GM10266 (cell line): ENCODE data around the gene CAPN9.

Experiments used
- DNase-seq: peaks from one replicate; pipeline ENCODE4 v3.0.0; 2012; ENCODE audit errors: extremely low spot score
- CTCF ChIP-seq: IDR thresholded peaks from 2 replicates; pipeline ENCODE4 v1.5.1; 2012; ENCODE audit warnings: mild to moderate bottlenecking, low read depth; ENCODE audit not compliant: control insufficient read depth, insufficient read depth; ENCODE audit errors: missing control alignments

The CAPN9 gene

GRCh38 chr1:230828421-230828820 is 81.2 kb downstream of the CAPN9 start:
- TF ChIP-seq CTCF: no peak
- no peak for DNase-seq

GRCh38 chr1:230831771-230832170 is 84.6 kb downstream of the CAPN9 start:
- DNase-seq: no peak
- TF ChIP-seq CTCF: no peak

GRCh38 chr1:230832476-230832875 is 85.3 kb downstream of the CAPN9 start:
- DNase-seq: no peak
- no peak for TF ChIP-seq CTCF

GRCh38 chr1:230833511-230833910 is 86.3 kb downstream of the CAPN9 start:
- DNase-seq: no peak
- TF ChIP-seq CTCF: no peak

GRCh38 chr1:230834292-230834691 is 87.1 kb downstream of the CAPN9 start:
- no peak for DNase-seq
- TF ChIP-seq CTCF: no peak

- TF ChIP-seq CTCF: no peak
- no peak for DNase-seq
These were observed 89.2 kb downstream of the CAPN9 start for GRCh38 chr1:230836347-230836746.

GRCh38 chr1:230836793-230837192 is 89.6 kb downstream of the CAPN9 start:
- no peak for DNase-seq
- TF ChIP-seq CTCF: no peak
